Sigmoid colon (tissue), 4 donors: ENCODE results near the gene CENPU.

ENCODE experiments used
- POLR2A ChIP-seq, 2 donors: fragments of 450-650 bp; IDR thresholded peaks; one replicate each; pipeline ENCODE4 v1.6.1; 2016; ENCODE audit warnings: antibody characterized with exemption in 2 of 2, mild to moderate bottlenecking in 2 of 2, moderate library complexity in 2 of 2
- POLR2AphosphoS5 ChIP-seq, 4 donors: sonication (generic); formaldehyde crosslinking; IDR thresholded peaks; one replicate each; pipeline ENCODE4 v1.6.1; 2017; ENCODE audit warnings: antibody characterized with exemption in 4 of 4
- TF ChIP-seq, protein P1 (sequence below), 4 experiments: fragments of 450-650 bp in 3 of 4; fragments of 200-600 bp in 1 of 4; IDR thresholded peaks; one replicate each; pipeline ENCODE4 v1.5.1; 2016 to 2019; ENCODE audit warnings: antibody characterized with exemption in 4 of 4, mild to moderate bottlenecking in 3 of 4, moderate library complexity in 2 of 4

DNA sequence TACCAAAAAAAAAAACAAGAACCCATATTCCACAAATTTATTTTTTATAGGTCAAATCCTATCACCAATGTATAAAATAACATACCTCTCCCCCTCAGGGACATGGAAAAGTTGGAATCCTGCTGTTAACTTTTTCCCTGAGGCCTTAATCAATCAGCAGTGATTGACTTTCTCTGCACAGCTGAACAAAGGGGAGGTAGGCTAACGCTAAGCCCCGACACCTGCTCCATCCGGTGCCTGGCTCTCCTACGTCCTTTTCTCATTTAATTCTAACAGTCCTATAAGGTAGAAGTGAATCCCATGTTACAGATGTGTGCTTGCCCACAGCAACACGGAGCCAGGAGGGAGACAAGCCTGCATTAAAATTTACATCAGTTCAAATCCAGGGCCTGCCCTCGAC lies 2.8 kb downstream of the CENPU start:
- TF ChIP-seq, protein P1, sequence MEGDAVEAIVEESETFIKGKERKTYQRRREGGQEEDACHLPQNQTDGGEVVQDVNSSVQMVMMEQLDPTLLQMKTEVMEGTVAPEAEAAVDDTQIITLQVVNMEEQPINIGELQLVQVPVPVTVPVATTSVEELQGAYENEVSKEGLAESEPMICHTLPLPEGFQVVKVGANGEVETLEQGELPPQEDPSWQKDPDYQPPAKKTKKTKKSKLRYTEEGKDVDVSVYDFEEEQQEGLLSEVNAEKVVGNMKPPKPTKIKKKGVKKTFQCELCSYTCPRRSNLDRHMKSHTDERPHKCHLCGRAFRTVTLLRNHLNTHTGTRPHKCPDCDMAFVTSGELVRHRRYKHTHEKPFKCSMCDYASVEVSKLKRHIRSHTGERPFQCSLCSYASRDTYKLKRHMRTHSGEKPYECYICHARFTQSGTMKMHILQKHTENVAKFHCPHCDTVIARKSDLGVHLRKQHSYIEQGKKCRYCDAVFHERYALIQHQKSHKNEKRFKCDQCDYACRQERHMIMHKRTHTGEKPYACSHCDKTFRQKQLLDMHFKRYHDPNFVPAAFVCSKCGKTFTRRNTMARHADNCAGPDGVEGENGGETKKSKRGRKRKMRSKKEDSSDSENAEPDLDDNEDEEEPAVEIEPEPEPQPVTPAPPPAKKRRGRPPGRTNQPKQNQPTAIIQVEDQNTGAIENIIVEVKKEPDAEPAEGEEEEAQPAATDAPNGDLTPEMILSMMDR (IDR thresholded peaks at IDR 0.05): no peak
- TF ChIP-seq POLR2AphosphoS5 (IDR thresholded peaks at IDR 0.05) (no peak), POLR2A (IDR thresholded peaks at IDR 0.05) (no peak)
